Dendritic cell treated with granulocyte-macrophage colony-stimulating factor and Interleukin-4, amounts not matched to agents 40 ng/mL and 50 ng/mL, for 4 days (primary cell): ENCODE data around the gene CCDC30.
"Not testable (repeated sequence)": the region's sequence is repeated elsewhere in the genome, so short reads cannot be mapped to it uniquely, and the experiment has no call there.

Source experiments
- H3K27ac Mint-ChIP-seq: one replicate; pipeline ENCODE4 v1.8.0; 2022; ENCODE audit warnings: mild to moderate bottlenecking, mixed read lengths
- H3K27me3 Mint-ChIP-seq: one replicate; pipeline ENCODE4 v1.8.0; 2022; ENCODE audit warnings: mild to moderate bottlenecking, mixed read lengths
- H3K36me3 Mint-ChIP-seq: one replicate; pipeline ENCODE4 v1.8.0; 2022; ENCODE audit warnings: low read depth, mixed read lengths
- H3K4me1 Mint-ChIP-seq: one replicate; pipeline ENCODE4 v1.8.0; 2022; ENCODE audit warnings: low read depth, mixed read lengths
- H3K4me3 Mint-ChIP-seq: one replicate; pipeline ENCODE4 v1.8.0; 2022; ENCODE audit warnings: mild to moderate bottlenecking, moderate library complexity, mixed read lengths
- H3K9me3 Mint-ChIP-seq: one replicate; pipeline ENCODE4 v1.8.0; 2022; ENCODE audit warnings: mixed read lengths
- intact Hi-C: fragments of 100-400 bp; cut with micrococcal nuclease; formaldehyde crosslinking; loops from one replicate; pipeline ENCODE4 v1.15.0; 2022

CCDC30 gene

DNA sequence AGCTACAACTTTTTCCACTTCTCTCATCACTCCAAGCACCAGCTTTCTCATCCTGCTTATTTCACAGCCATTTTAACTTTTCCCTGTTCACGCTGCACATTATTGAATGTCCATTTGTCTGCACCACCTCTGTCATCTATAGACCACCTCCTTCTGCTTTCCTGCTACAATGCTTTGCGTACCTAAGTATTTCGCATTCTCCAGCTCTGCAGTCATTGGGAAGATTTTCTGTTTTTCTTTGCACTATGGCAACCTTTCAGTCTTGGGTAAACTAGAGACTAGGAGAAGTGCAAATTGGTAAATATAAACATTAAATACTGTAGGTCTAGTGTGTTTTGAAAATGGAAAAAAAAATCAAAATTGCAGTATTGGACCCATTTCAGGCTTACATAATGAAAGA is 835 bp downstream of the CCDC30 start:
- H3K36me3 Mint-ChIP-seq = peaks cover 33% of the 10 kb centered on the region
- no peak overlapping the region for H3K27ac Mint-ChIP-seq
- intact Hi-C loops = loop anchor here (10.0 kb wide), 1 partner anchor 191 kb away; the partner anchor contains the start of gene PPIH
- no peaks in the 10 kb centered on the region for H3K9me3 Mint-ChIP-seq
- H3K4me1 Mint-ChIP-seq = peaks cover 29% of the 10 kb centered on the region
- H3K27me3 Mint-ChIP-seq = peaks cover 2% of the 10 kb centered on the region
- H3K4me3 Mint-ChIP-seq = peak overlapping the region; percentile 84

- intact Hi-C loops = loop anchor here (10.0 kb wide), 1 partner anchor 189 kb away; the partner anchor contains the start of gene PPIH
- Mint-ChIP-seq H3K4me3 (no peak overlapping the region), H3K27me3 (peaks cover 2% of the 10 kb centered on the region), H3K36me3 (peaks cover 12% of the 10 kb centered on the region), H3K27ac (no peak overlapping the region), H3K4me1 (peaks cover 21% of the 10 kb centered on the region), H3K9me3 (no peaks in the 10 kb centered on the region)
Measured at GRCh38 chr1:42466030-42466429, 2.9 kb downstream of the CCDC30 start.

DNA sequence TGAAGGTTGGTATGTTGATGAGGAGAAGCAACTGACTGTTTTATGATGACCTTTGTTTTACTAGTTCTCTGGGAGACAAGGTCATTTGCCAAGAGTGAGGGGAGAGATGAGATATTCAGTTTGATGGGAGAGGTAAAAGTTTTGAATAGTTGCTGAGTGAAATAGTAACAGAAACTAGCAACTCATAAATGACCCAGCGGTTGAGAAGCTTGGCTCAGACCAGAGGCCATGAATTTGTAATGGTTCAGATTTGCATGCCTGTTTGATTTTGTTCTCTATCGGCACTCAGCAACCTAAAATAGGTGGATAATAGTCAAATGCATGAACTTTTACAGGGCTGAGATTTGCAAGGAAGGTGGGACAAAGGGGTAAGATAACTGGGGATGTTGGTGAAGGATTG is 6.6 kb downstream of the CCDC30 start:
- Mint-ChIP-seq H3K27ac (no peak overlapping the region), H3K4me3 (no peak overlapping the region), H3K27me3 (no peaks in the 10 kb centered on the region), H3K4me1 (no peaks in the 10 kb centered on the region), H3K9me3 (no peaks in the 10 kb centered on the region), H3K36me3 (no peaks in the 10 kb centered on the region)
- intact Hi-C loops = loop anchor here (10.0 kb wide), 1 partner anchor 185 kb away; the partner anchor contains the start of gene PPIH

DNA sequence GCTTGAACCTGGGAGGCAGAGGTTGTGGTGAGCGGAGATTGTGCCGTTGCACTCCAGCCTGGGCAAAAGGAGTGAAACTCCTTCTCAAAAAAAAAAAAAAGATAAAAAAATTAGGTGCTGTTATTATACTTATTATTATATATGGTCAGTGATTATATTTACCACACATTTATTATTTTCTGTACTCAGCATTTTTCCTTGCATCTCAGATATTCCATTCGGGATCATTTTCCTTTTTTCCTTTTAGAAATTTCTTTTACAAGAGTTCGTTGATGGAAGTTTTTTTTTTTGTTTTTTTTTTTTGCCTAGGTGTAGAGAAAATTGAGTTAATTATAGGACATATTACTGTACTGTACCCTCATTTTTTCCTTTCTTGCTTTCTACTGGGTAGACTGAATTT is 13.5 kb downstream of the CCDC30 start:
- intact Hi-C loops = no loop called here
- H3K9me3 Mint-ChIP-seq = no peaks in the 10 kb centered on the region
- H3K27me3 Mint-ChIP-seq = no peaks in the 10 kb centered on the region

DNA sequence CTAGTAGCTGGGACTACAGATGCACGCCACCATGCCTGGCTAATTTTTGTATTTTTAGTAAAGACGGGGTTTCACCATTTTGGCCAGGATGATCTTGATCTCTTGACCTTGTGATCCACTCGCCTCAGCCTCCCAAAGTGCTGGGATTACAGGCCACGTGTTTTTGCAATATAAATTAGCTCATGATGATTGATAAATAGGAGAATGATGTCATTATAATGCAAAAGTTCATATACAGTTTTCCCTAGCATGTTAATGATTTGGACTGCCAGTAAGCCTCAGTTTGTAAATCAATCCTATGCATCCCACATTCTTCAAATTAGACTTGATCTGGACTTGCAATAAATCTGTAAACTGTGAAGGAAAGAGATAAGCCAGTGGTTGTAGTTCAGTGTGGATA is 14.3 kb downstream of the CCDC30 start:
- H3K4me3 Mint-ChIP-seq, H3K27me3 Mint-ChIP-seq, H3K4me1 Mint-ChIP-seq, intact Hi-C loops, H3K9me3 Mint-ChIP-seq, H3K36me3 Mint-ChIP-seq, H3K27ac Mint-ChIP-seq: not testable (repeated sequence)

More for the DNA sequence above, 13.5 kb downstream of the CCDC30 start:
- no peak overlapping the region for H3K4me3 Mint-ChIP-seq
- H3K27ac Mint-ChIP-seq = no peak overlapping the region
- peaks cover 9% of the 10 kb centered on the region for H3K4me1 Mint-ChIP-seq
- no peaks in the 10 kb centered on the region for H3K36me3 Mint-ChIP-seq

DNA sequence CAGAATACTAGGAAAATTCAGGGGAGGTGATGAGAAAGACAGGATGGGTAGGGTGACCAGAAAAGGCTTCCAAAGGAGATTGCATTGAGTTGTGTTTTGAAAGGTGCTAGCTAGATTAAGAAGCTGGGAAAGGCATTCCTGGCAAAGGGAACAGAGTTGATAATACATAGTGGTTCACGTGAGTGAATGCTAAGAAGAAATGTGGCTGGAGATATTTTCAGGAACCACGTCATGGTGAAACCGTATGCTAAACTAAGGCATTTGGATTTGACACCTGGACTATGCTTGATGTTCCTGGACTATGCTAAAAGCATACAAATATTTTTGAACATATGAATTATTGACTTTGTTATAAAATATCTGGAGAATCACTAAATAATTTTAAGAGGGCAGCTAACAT is 14.7 kb downstream of the CCDC30 start:
- no peaks in the 10 kb centered on the region for H3K27me3 Mint-ChIP-seq
- H3K4me3 Mint-ChIP-seq = no peak overlapping the region
- peaks cover 9% of the 10 kb centered on the region for H3K4me1 Mint-ChIP-seq
- intact Hi-C loops = no loop called here
- no peak overlapping the region for H3K27ac Mint-ChIP-seq
- no peaks in the 10 kb centered on the region for H3K36me3 Mint-ChIP-seq
- H3K9me3 Mint-ChIP-seq = no peaks in the 10 kb centered on the region

- H3K27ac Mint-ChIP-seq = no peak overlapping the region
- peaks cover 9% of the 10 kb centered on the region for H3K4me1 Mint-ChIP-seq
- H3K9me3 Mint-ChIP-seq = no peaks in the 10 kb centered on the region
- no peaks in the 10 kb centered on the region for H3K27me3 Mint-ChIP-seq
- intact Hi-C loops = no loop called here
- no peak overlapping the region for H3K4me3 Mint-ChIP-seq
- H3K36me3 Mint-ChIP-seq = no peaks in the 10 kb centered on the region
Measured at GRCh38 chr1:42479621-42480020, 16.5 kb downstream of the CCDC30 start.

- peaks cover 9% of the 10 kb centered on the region for H3K4me1 Mint-ChIP-seq
- H3K9me3 Mint-ChIP-seq = no peaks in the 10 kb centered on the region
- no peak overlapping the region for H3K4me3 Mint-ChIP-seq
- H3K27me3 Mint-ChIP-seq = no peaks in the 10 kb centered on the region
- intact Hi-C loops = no loop called here
- no peaks in the 10 kb centered on the region for H3K36me3 Mint-ChIP-seq
- no peak overlapping the region for H3K27ac Mint-ChIP-seq
Measured at GRCh38 chr1:42480921-42481320, 17.8 kb downstream of the CCDC30 start.

DNA sequence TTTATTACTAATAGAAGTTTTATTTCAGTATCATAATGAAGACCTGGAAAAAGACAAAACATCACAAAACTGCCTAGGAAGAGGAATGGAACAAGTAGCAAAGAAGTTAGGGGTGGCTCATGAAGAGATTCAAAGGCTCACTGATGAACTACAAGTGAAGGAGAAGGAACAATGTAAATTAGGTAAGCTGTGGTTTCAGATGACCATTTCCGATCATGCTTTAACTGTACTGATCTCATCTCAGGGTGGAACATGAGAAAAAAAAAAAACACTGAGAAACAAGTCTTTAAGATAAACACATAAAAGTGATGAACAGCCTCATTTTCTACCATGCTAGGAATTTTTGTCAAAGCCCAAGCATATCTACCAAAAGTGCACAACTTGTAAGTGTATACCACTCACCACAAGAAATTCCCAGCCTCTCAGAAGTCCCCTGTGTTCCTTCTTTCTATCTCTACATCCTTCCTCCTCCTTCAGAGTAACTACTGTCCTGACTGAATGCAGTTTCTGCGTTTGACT is 19.6 kb downstream of the CCDC30 start:
- no peak overlapping the region for H3K27ac Mint-ChIP-seq
- H3K4me1 Mint-ChIP-seq = peaks cover 9% of the 10 kb centered on the region
- H3K36me3 Mint-ChIP-seq = no peaks in the 10 kb centered on the region
- no peaks in the 10 kb centered on the region for H3K27me3 Mint-ChIP-seq
- intact Hi-C loops = no loop called here
- no peak overlapping the region for H3K4me3 Mint-ChIP-seq
- H3K9me3 Mint-ChIP-seq = no peaks in the 10 kb centered on the region

GRCh38 chr1:42484382-42484781 is 21.3 kb downstream of the CCDC30 start:
- Mint-ChIP-seq H3K27ac (no peak overlapping the region), H3K9me3 (no peaks in the 10 kb centered on the region), H3K36me3 (no peaks in the 10 kb centered on the region), H3K4me1 (peaks cover 6% of the 10 kb centered on the region), H3K4me3 (no peak overlapping the region), H3K27me3 (no peaks in the 10 kb centered on the region)
- intact Hi-C loops = no loop called here

DNA sequence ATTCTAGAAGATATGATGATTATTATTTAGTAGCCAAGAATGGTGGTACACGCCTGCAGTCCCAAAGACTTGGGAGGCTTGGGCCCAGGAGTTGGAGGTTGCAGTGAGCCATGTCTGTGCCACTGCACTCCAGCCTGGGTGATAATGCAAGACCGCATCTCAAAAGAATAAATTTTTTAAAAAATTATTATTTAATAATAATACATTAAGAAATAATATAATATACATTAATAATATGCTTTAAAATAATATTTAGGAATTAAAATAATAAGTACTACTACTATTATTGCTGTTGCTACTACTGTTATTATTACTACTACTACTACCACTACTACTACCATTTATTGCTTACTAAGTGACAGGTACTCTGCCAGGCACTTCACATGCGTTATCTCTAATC is 27.2 kb downstream of the CCDC30 start:
- H3K4me1 Mint-ChIP-seq = no peaks in the 10 kb centered on the region
- H3K36me3 Mint-ChIP-seq = no peaks in the 10 kb centered on the region
- H3K4me3 Mint-ChIP-seq = no peak overlapping the region
- H3K9me3 Mint-ChIP-seq = no peaks in the 10 kb centered on the region
- intact Hi-C loops = no loop called here
- H3K27me3 Mint-ChIP-seq = no peaks in the 10 kb centered on the region
- no peak overlapping the region for H3K27ac Mint-ChIP-seq

DNA sequence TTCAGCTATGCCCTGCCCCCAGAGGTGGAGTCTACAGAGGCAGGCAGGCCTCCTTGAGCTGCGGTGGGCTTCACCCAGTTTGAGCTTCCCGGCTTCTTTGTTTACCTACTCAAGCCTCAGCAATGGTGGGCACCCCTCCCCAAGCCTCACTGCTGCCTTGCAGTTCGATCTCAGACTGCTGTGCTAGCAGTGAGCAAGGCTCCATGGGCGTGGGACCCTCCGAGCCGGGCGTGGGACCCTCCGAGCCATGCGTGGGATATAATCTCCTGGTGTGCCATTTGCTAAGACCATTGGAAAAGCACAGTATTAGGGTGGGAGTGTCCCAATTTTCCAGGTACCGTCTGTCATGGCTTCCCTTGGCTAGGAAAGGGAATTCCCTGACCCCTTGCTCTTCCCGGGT is 38.9 kb downstream of the CCDC30 start:
- H3K27me3 Mint-ChIP-seq, H3K4me1 Mint-ChIP-seq, H3K4me3 Mint-ChIP-seq, H3K27ac Mint-ChIP-seq, intact Hi-C loops: not testable (repeated sequence)
- Mint-ChIP-seq H3K36me3 (peaks cover 46% of the 10 kb centered on the region), H3K9me3 (peaks cover 25% of the 10 kb centered on the region)

- intact Hi-C loops = no loop called here
Measured at GRCh38 chr1:42504535-42505128, 41.5 kb downstream of the CCDC30 start.

GRCh38 chr1:42506576-42506975 is 43.5 kb downstream of the CCDC30 start:
- no peak overlapping the region for H3K27ac Mint-ChIP-seq
- H3K27me3 Mint-ChIP-seq = no peaks in the 10 kb centered on the region
- intact Hi-C loops = no loop called here
- H3K9me3 Mint-ChIP-seq = peaks cover 61% of the 10 kb centered on the region
- no peaks in the 10 kb centered on the region for H3K4me1 Mint-ChIP-seq
- no peak overlapping the region for H3K4me3 Mint-ChIP-seq
- H3K36me3 Mint-ChIP-seq = peaks cover 40% of the 10 kb centered on the region

More at GRCh38 chr1:42504535-42505128, 41.5 kb downstream of the CCDC30 start:
- H3K36me3 Mint-ChIP-seq = peaks cover 51% of the 10 kb centered on the region
- no peaks in the 10 kb centered on the region for H3K4me1 Mint-ChIP-seq
- no peak overlapping the region for H3K27ac Mint-ChIP-seq
- H3K27me3 Mint-ChIP-seq = no peaks in the 10 kb centered on the region
- H3K4me3 Mint-ChIP-seq = no peak overlapping the region
- peaks cover 42% of the 10 kb centered on the region for H3K9me3 Mint-ChIP-seq

DNA sequence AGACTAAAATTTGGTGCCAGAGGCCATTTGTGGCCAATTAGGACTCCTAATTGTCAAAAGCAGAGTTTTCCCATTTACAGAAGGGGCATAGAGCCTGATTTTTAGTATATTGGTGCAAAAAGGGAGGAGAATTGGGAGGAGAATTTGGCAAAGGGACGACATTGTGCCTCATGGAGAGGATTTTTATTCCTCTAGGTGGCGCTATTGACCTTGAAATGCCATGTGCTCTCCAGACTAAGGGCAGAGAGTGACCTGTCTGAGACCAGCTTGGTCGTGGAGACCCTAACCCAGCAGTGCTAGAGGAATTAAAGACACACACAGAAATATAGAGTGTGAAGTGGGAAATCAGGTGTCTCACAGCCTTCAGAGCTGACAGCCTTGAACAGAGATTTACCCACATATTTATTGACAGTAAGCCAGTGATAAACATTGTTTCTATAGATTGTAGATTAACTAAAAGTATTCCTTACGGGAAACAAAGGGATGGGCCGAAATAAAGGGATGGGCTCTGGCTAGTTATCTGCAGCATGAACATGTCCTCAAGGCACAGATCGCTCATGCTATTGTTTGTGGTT is 48.6 kb downstream of the CCDC30 start:
- not testable (repeated sequence) for H3K27ac Mint-ChIP-seq, H3K4me3 Mint-ChIP-seq

More for the DNA sequence above, 48.6 kb downstream of the CCDC30 start:
- Mint-ChIP-seq H3K36me3 (peaks cover 12% of the 10 kb centered on the region), H3K9me3 (peaks cover 65% of the 10 kb centered on the region)
- intact Hi-C loops, H3K27me3 Mint-ChIP-seq, H3K4me1 Mint-ChIP-seq: not testable (repeated sequence)
